Ascending aorta (tissue), 2 donors: ENCODE measurements around the gene PDIA2. TPM values are rescaled to one million over a fixed set of nuclear protein-coding genes. Genes with fewer than 3 reads are reported as not detected.

Source experiments
- DNase-seq, 2 donors: peaks; one replicate each; pipeline ENCODE4 v3.0.0-alpha.2; 2019; ENCODE audit warnings: low spot score in 2 of 2
- H3K27ac ChIP-seq, 2 donors: fragments of 200-600 bp; sonication (generic); one replicate each; pipeline ENCODE4 v1.5.1; 2016 to 2017; ENCODE audit warnings: mild to moderate bottlenecking in 1 of 2
- H3K27me3 ChIP-seq: fragments of 200-600 bp; sonication (generic); one replicate; pipeline ENCODE4 v1.5.1; 2017
- H3K36me3 ChIP-seq, 2 donors: fragments of 200-600 bp; sonication (generic); one replicate each; pipeline ENCODE4 v1.5.1; 2016
- H3K4me1 ChIP-seq, 2 donors: fragments of 200-600 bp; sonication (generic); one replicate each; pipeline ENCODE4 v1.5.1; 2016 to 2017; ENCODE audit warnings: mild to moderate bottlenecking in 1 of 2
- H3K4me3 ChIP-seq, 2 donors: fragments of 200-600 bp; sonication (generic); one replicate each; pipeline ENCODE4 v1.5.1; 2016 to 2017; ENCODE audit warnings: mild to moderate bottlenecking in 1 of 2
- H3K9me3 ChIP-seq, 2 donors: fragments of 200-600 bp; sonication (generic); one replicate each; pipeline ENCODE4 v1.5.1; 2016
- CTCF ChIP-seq, 3 experiments: fragments of 200-600 bp in 2 of 3; fragments of 450-650 bp in 1 of 3; sonication (generic) in 2 of 3; IDR thresholded peaks; one replicate each; pipeline ENCODE4 v1.5.1; 2016 to 2019; ENCODE audit warnings: antibody characterized with exemption in 3 of 3, mild to moderate bottlenecking in 1 of 3, moderate library complexity in 1 of 3
- intact Hi-C: fragments of 100-400 bp; cut with DNase I; formaldehyde crosslinking; loops from one replicate; pipeline ENCODE4 v1.15.1; 2023
- total RNA-seq: library from RNA; depleted of rRNA; stranded (reverse); fragments of >200 nt; gene quantifications from one replicate; pipeline ENCODE4 v1.1.0, GENCODE V29; 2016

Gene PDIA2
- total RNA-seq, 1 donor from 2014 or later: not detected

DNA sequence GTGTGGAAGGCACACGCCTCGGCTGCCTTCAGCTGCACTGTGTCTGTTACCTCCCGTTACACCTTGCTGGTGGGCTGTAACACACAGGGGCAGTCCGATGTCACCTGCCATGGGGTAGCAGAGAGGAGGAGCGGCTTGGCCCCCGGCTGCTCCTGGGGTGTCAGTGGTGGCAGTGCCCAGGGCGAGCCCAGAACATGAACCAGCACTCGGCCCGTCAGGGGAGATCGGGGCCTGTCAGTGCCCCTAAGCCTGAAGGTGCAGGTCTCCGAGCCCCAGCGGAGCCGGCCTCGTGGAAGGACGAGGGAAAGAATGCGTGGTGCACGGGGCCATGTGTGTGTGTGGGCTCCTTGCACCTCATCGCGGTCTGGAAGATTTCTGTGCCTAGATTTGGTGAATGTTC is 22.6 kb upstream of the PDIA2 start:
- Histone ChIP-seq H3K36me3 (peaks cover 56 to 78% of the 10 kb centered on the region in 2 donors), H3K9me3 (no peaks in the 10 kb centered on the region), H3K4me3 (no peak overlapping the region), H3K27me3 (no peaks in the 10 kb centered on the region), H3K27ac (no peak overlapping the region), H3K4me1 (no peaks in the 10 kb centered on the region)
- no peak for DNase-seq
- no peak for TF ChIP-seq CTCF (IDR thresholded peaks at IDR 0.05)
- intact Hi-C loops: no loop called here

DNA sequence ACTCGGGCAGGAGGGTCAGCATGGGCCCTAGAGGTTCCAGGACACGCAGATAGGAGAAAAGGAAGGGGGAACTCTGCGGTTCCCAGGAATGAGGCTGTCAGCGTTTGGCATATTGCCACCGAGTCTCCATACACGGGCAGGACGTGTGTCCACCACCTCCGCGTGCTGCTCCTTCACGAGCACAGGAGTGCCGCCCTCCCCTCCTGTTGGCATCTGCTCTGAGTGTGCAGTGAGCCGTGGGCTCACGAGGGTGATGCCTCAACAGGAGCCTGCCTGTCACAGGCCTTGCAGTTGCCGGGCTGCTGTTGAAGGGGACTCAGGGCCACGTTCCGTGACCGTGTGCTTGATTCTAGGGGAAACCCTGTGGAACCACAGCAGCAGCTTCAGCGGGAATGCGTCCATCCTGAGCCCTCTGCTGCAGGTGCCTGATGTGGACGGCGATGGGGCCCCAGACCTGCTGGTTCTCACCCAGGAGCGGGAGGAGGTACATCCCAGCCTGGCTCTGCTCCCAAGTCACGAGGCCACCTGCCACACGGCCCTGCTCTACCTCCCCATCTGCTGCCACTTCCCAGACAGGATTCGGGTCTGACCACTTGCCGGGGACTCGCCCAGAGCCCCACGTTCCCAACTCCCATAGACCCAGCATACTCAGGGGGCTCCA is 21.8 kb upstream of the PDIA2 start:
- intact Hi-C loops: no loop called here

GRCh38 chr16:262121-262745 is 20.7 kb upstream of the PDIA2 start:
- no peak overlapping the region for H3K27ac ChIP-seq
- H3K36me3 ChIP-seq: peaks cover 53 to 70% of the 10 kb centered on the region in 2 donors
- DNase-seq: no peak
- intact Hi-C loops: no loop called here
- H3K4me1 ChIP-seq: no peaks in the 10 kb centered on the region
- H3K27me3 ChIP-seq: no peaks in the 10 kb centered on the region
- H3K9me3 ChIP-seq: no peaks in the 10 kb centered on the region
- no peak overlapping the region for H3K4me3 ChIP-seq
- no peak for TF ChIP-seq CTCF (IDR thresholded peaks at IDR 0.05)

More for the DNA sequence above, 21.8 kb upstream of the PDIA2 start:
- Histone ChIP-seq H3K4me1 (no peaks in the 10 kb centered on the region), H3K27ac (no peak overlapping the region), H3K9me3 (no peaks in the 10 kb centered on the region), H3K36me3 (peaks cover 53 to 72% of the 10 kb centered on the region in 2 donors), H3K27me3 (no peaks in the 10 kb centered on the region), H3K4me3 (no peak overlapping the region)
- TF ChIP-seq CTCF (IDR thresholded peaks at IDR 0.05): no peak
- DNase-seq: no peak

DNA sequence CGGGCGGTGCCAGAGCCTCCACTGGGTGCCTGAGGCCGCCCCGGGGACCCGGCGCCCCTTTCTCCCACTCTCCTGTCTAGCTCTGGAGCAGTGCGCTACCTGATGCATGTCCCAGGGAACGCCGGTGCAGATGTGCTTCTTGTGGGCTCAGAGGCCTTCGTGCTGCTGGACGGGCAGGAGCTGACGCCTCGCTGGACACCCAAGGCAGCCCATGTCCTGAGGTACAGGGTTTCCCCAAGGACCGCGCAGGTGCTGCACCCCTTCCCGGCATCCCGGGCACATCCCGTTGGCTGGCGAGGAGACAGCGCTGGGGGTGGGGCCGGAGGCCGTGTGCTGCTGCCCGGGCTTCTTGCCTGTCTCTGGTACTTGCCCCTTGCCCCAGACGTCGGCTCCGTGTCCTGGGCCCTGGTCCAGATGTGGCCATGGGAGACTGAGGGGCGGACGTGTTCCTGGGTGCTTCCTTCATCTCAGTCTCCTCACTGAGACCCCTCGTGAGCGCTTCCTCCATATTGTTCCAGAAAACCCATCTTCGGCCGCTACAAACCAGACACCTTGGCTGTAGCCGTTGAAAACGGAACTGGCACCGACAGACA is 19.7 kb upstream of the PDIA2 start:
- no peak for DNase-seq
- no peaks in the 10 kb centered on the region for H3K27me3 ChIP-seq
- H3K36me3 ChIP-seq: peaks cover 53 to 70% of the 10 kb centered on the region in 2 donors
- TF ChIP-seq CTCF (IDR thresholded peaks at IDR 0.05): no peak
- H3K4me1 ChIP-seq: no peaks in the 10 kb centered on the region
- intact Hi-C loops: no loop called here
- no peak overlapping the region for H3K4me3 ChIP-seq
- H3K27ac ChIP-seq: no peak overlapping the region
- H3K9me3 ChIP-seq: no peaks in the 10 kb centered on the region

- no peaks in the 10 kb centered on the region for H3K27me3 ChIP-seq
- H3K9me3 ChIP-seq: no peaks in the 10 kb centered on the region
- H3K36me3 ChIP-seq: peaks cover 53 to 66% of the 10 kb centered on the region in 2 donors
- H3K4me3 ChIP-seq: no peak overlapping the region
- intact Hi-C loops: no loop called here
- no peak overlapping the region for H3K27ac ChIP-seq
- H3K4me1 ChIP-seq: no peaks in the 10 kb centered on the region
- DNase-seq: no peak
- TF ChIP-seq CTCF (IDR thresholded peaks at IDR 0.05): no peak
These were observed 19.0 kb upstream of the PDIA2 start for GRCh38 chr16:263944-264343.
